OCI-LY7 (cell line): ENCODE results near the gene DOCK3.

ENCODE experiments used
- CTCF ChIP-seq: fragments of 200-600 bp; sonication (generic); conservative IDR thresholded peaks from 2 replicates; pipeline ENCODE4 v1.5.1; 2014; ENCODE audit warnings: mild to moderate bottlenecking, antibody characterized with exemption, low read length, moderate library complexity, mixed read lengths
- EZH2phosphoT487 ChIP-seq: fragments of 200-600 bp; sonication (generic); IDR thresholded peaks from 2 replicates; pipeline ENCODE4 v1.6.1; 2018; ENCODE audit warnings: low read depth, borderline replicate concordance, mild to moderate bottlenecking, mixed run types, antibody characterized with exemption, low read length, moderate library complexity, mixed read lengths

GRCh38 chr3:51358981-51359380 is 684.3 kb downstream of the DOCK3 start:
- TF ChIP-seq CTCF (no peak), EZH2phosphoT487 (no peak)
